Common myeloid progenitor, CD34-positive (primary cell): ENCODE data around the gene MEF2D.

Source experiments
- CTCF ChIA-PET: fragments of 350-600 bp; sonication (Branson Sonifier 250); formaldehyde crosslinking; loops from one replicate; lab custom pipeline; 2021; ENCODE audit warnings: antibody characterized with exemption; lab: Charles Lee
- POLR2A ChIA-PET: fragments of 350-600 bp; sonication (Branson Sonifier 250); formaldehyde crosslinking; loops from one replicate; lab custom pipeline; 2021; ENCODE audit warnings: antibody characterized with exemption; lab: Charles Lee
- DNase-seq, 3 donors: peaks; one replicate each; pipeline versions ENCODE4 v3.0.0 to v3.0.0-alpha.2; 2013
- H3K27ac ChIP-seq, 2 experiments: 1 replicate in 1 of 2; 2 replicates in 1 of 2; pipeline ENCODE4 v1.7.0; 2013; ENCODE audit warnings: inconsistent platforms in 2 of 2, low read length in 2 of 2, mild to moderate bottlenecking in 2 of 2, low read depth in 1 of 2, moderate library complexity in 1 of 2; ENCODE audit not compliant: severe bottlenecking in 2 of 2, insufficient read depth in 1 of 2, poor library complexity in 1 of 2
- H3K27me3 ChIP-seq, 5 experiments: replicated peaks in 2 of 5; 1 replicate in 3 of 5; 2 replicates in 2 of 5; pipeline versions ENCODE4 v1.6.1 to v1.7.0; 2013; ENCODE audit warnings: low read length in 4 of 5, mild to moderate bottlenecking in 2 of 5, moderate library complexity in 2 of 5, inconsistent platforms in 1 of 5; ENCODE audit not compliant: insufficient read depth in 5 of 5, control insufficient read depth in 4 of 5
- H3K36me3 ChIP-seq, 4 experiments: 1 replicate in 2 of 4; 2 replicates in 2 of 4; pipeline versions ENCODE4 v1.6.1 to v1.7.0; 2013; ENCODE audit warnings: low read length in 3 of 4, control low read depth in 1 of 4, mild to moderate bottlenecking in 1 of 4; ENCODE audit not compliant: control insufficient read depth in 4 of 4, insufficient read depth in 4 of 4
- H3K4me1 ChIP-seq, 4 experiments: 1 replicate in 3 of 4; 2 replicates in 1 of 4; pipeline versions ENCODE4 v1.6.1 to v1.7.1; 2013; ENCODE audit warnings: low read length in 3 of 4, mild to moderate bottlenecking in 3 of 4, control low read depth in 1 of 4, inconsistent platforms in 1 of 4, moderate library complexity in 1 of 4; ENCODE audit not compliant: control insufficient read depth in 4 of 4, insufficient read depth in 4 of 4; ENCODE audit errors: control extremely low read depth in 1 of 4
- H3K4me3 ChIP-seq, 7 experiments: 1 replicate in 4 of 7; 2 replicates in 3 of 7; pipeline versions ENCODE4 v1.5.1 to v1.7.0; 2013; ENCODE audit warnings: mild to moderate bottlenecking in 7 of 7, low read length in 6 of 7, moderate library complexity in 6 of 7, inconsistent platforms in 2 of 7, low read depth in 2 of 7, control low read depth in 1 of 7; ENCODE audit not compliant: insufficient read depth in 4 of 7, control insufficient read depth in 1 of 7; ENCODE audit errors: extremely low read depth in 1 of 7
- H3K9me3 ChIP-seq, 5 experiments: 1 replicate in 4 of 5; 2 replicates in 1 of 5; pipeline versions ENCODE4 v1.6.1 to v1.7.1; 2013; ENCODE audit warnings: low read length in 4 of 5, mild to moderate bottlenecking in 2 of 5, inconsistent platforms in 1 of 5, low read depth in 1 of 5, moderate library complexity in 1 of 5; ENCODE audit not compliant: control insufficient read depth in 4 of 5, insufficient read depth in 2 of 5; ENCODE audit errors: control extremely low read depth in 1 of 5
- WGBS: methylation state at CpG from one replicate; pipeline ENCODE4 v1.1.5; 2013; ENCODE audit not compliant: insufficient coverage; 5-methylcytosine and 5-hydroxymethylcytosine counted together

Gene MEF2D

GRCh38 chr1:156429313-156430060 is 71.1 kb downstream of the MEF2D start:
- Histone ChIP-seq H3K36me3 (no peaks in the 10 kb centered on the region), H3K4me1 (no peaks in the 10 kb centered on the region), H3K9me3 (no peaks in the 10 kb centered on the region), H3K27ac (no peak overlapping the region), H3K4me3 (no peak overlapping the region), H3K27me3 (peaks cover 15 to 99% (median 73%) of the 10 kb centered on the region in 5 experiments)
- no peak for DNase-seq
- POLR2A ChIA-PET, result no interaction called here
- CTCF ChIA-PET, result interaction anchor here (1.2 to 8.3 kb wide), 5 partner anchors 11 to 44 kb away, joined by 3 to 88 read pairs (median 36); no protein-coding TSS in a partner anchor
- WGBS, result 4% methylated on average over 7 of the region's 13 CpGs

DNA sequence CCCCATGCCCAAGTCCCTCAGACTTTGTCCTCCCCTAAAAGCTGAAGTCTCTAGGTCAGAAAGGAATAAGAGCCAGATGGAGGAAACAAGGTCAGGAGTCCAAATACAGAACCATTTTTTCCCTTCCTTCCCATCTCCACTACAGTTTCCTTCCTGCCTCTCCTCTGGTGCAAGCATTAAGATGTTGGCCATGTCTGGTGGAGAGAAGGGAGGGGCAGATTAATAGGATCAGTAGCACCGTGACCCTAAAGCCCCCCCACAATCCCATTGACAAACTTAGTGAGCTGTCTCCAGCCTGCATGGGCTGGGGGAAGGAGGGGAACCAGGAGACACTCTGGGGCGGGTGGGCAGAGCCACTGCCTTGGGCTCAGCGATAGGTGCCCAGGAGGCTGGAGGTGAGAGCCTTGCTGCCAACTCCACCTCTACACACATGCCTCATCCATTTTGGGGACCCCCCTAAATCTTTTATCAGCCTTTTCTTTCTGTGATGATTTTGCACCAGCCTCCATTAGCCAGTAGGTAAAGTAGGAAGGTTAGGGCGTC is 71.8 kb downstream of the MEF2D start:
- ChIA-PET CTCF (interaction anchor here (1.2 to 7.2 kb wide), 3 partner anchors 10 to 23 kb away, joined by 3 to 38 read pairs (median 36); no protein-coding TSS in a partner anchor), POLR2A (no interaction called here)
- Histone ChIP-seq H3K9me3 (no peaks in the 10 kb centered on the region), H3K36me3 (no peaks in the 10 kb centered on the region), H3K4me1 (no peaks in the 10 kb centered on the region), H3K4me3 (no peak overlapping the region), H3K27me3 (peaks cover 17 to 99% (median 71%) of the 10 kb centered on the region in 5 experiments), H3K27ac (no peak overlapping the region)
- 20% methylated on average over 1 of the region's 4 CpGs for WGBS
- no peak for DNase-seq

- Histone ChIP-seq H3K27ac (no peak overlapping the region), H3K36me3 (no peaks in the 10 kb centered on the region), H3K9me3 (no peaks in the 10 kb centered on the region), H3K4me1 (no peaks in the 10 kb centered on the region), H3K27me3 (peaks cover 17 to 99% (median 68%) of the 10 kb centered on the region in 5 experiments), H3K4me3 (no peak overlapping the region)
- no peak for DNase-seq
- ChIA-PET POLR2A (no interaction called here), CTCF (interaction anchor here (1.2 to 7.2 kb wide), 4 partner anchors 9 to 42 kb away, joined by 3 to 38 read pairs (median 20); no protein-coding TSS in a partner anchor)
- WGBS, result 75% methylated on average over 4 of the region's 5 CpGs
These were observed 72.6 kb downstream of the MEF2D start for GRCh38 chr1:156427957-156428356.

DNA sequence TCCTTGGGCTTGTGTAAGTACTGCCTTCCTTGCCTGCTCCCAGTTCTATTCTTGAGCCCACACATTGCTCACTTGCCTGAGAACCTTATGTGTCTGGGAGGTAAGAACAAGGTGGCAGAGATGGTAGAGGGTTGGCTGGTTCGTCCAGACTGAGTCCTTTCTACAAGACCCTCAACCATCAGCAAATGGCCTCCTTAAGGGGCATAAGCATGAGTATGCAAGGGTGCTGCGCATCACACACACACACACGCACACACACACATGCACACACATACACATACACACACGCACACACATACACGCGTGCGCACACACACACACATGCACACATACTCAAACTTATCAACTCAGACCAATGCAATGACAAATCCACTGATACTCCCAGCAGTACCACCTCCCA is 74.6 kb downstream of the MEF2D start:
- ChIA-PET CTCF (interaction anchor here (0.9 to 4.6 kb wide), 4 partner anchors 8 to 41 kb away, joined by 3 to 18 read pairs (median 6); no protein-coding TSS in a partner anchor), POLR2A (no interaction called here)
- no peak overlapping the region for H3K4me3 ChIP-seq
- H3K36me3 ChIP-seq, result no peaks in the 10 kb centered on the region
- H3K9me3 ChIP-seq, result no peaks in the 10 kb centered on the region
- 100% methylated on average over 4 of the region's 7 CpGs for WGBS
- H3K27ac ChIP-seq, result no peak overlapping the region
- peaks cover 11 to 99% (median 65%) of the 10 kb centered on the region in 5 experiments for H3K27me3 ChIP-seq
- peaks cover 0 to 10% (median 8%) of the 10 kb centered on the region in 4 experiments for H3K4me1 ChIP-seq
- DNase-seq, result no peak

DNA sequence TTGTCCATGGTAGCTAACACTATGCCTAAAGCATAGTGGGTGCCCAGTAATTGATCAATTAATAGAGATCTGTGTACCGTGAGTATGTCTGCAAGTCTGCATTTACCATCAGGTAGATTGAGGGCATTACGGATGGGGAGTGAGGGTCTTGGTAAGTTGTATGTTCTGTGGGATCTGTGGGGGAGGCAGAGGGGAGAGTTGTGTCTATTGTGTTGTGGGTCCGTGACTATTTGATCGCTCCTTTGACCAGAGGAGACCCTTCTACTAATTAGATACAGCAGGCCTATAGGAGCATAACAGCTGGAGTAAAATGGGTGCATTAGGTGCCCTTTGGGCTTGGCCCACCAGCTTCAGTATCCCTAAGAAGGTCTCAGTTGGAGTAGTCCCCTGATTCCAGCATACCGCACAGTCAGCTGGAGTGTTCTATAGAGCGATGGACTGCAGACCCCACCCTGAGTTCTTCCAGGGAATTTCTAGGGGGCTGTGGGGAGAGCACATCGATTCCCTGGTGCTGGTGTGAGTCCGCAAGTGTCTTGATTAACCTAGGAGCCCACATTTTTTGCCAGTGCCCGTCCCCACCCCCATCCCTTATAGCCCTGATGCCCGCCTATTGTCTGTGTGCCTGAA is 75.7 kb downstream of the MEF2D start:
- ChIA-PET CTCF (interaction anchor here (0.9 to 4.6 kb wide), 9 partner anchors 9 to 40 kb away, joined by 3 to 18 read pairs (median 6); no protein-coding TSS in a partner anchor), POLR2A (no interaction called here)
- Histone ChIP-seq H3K27me3 (peaks cover 11 to 99% (median 65%) of the 10 kb centered on the region in 5 experiments), H3K4me3 (no peak overlapping the region), H3K4me1 (peaks cover 0 to 21% (median 17%) of the 10 kb centered on the region in 4 experiments), H3K9me3 (no peaks in the 10 kb centered on the region), H3K36me3 (no peaks in the 10 kb centered on the region), H3K27ac (no peak overlapping the region)
- 84% methylated on average over 10 of the region's 10 CpGs for WGBS
- no peak for DNase-seq

DNA sequence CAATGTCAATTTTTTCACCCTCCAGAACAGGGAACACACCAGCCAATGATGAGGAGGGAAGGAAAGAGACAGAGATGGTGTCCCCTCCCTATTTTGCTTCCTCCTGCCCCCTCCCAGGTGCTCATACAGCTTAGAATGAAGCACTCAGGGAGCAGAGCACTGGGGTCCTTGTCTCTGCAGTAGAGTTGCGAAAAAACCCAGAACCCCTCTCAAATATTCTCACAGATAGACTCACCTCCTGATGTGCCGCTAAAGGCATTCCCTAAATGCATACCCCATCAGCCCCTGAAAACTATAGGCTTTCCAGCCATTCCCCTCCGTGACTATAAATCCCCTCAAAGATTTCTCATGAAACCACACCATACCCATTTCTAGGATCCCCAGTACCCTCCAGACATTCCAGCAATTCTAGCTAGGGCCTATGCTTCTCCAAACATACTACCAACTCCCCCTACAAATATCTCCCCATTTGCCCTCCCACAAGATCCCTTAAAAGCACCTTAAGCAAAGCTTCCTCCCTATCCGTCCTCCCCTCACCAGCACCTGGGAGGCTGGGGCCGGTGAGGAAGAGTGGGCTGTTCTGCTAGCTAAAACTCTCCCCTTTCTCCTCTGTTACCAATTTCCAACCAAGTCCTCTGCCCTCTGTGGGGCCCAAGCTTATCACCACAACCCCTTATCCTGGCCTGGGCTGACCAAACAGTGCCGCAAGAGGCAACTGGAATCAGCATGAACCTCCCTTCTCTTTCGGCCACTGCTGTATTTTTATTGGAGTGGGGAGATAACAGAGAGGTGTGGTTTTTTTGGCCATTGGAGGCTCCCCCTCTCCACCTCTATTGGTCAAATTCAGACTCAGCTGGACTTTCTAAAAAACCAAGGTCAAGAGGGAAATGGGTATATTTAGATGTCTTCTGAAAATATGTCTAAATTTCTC is 76.9 kb downstream of the MEF2D start:
- Histone ChIP-seq H3K4me3 (no peak overlapping the region), H3K4me1 (peaks cover 0 to 23% (median 18%) of the 10 kb centered on the region in 4 experiments), H3K27me3 (peaks cover 19 to 99% (median 66%) of the 10 kb centered on the region in 5 experiments), H3K36me3 (no peaks in the 10 kb centered on the region), H3K27ac (no peak overlapping the region), H3K9me3 (no peaks in the 10 kb centered on the region)
- no peak for DNase-seq
- WGBS, result 46% methylated on average over 5 of the region's 7 CpGs
- ChIA-PET CTCF (interaction anchor here (0.5 to 4.6 kb wide), 12 partner anchors 8 to 43 kb away, joined by 3 to 18 read pairs (median 6); no protein-coding TSS in a partner anchor), POLR2A (no interaction called here)
